Measurements from ENCODE around the gene COQ6. TPM values are rescaled to one million over a fixed set of nuclear protein-coding genes. Genes with fewer than 3 reads are reported as not detected.
"Not testable (repeated sequence)": the region's sequence is repeated elsewhere in the genome, so short reads cannot be mapped to it uniquely, and the experiment has no call there.

COQ6 gene
- total and polyA plus RNA-seq, 8 donors: 17.8 to 38.0 (median 31.2) TPM

GRCh38 chr14:73916324-73916723 is 33.8 kb upstream of the COQ6 start:
- Histone ChIP-seq H3K4me1 (no peaks in the 10 kb centered on the region), H3K4me3 (no peak overlapping the region), H3K27me3 (no peaks in the 10 kb centered on the region), H3K27ac (no peak overlapping the region), H3K36me3 (peaks cover 0 to 95% of the 10 kb centered on the region in 2 donors), H3K9me3 (no peaks in the 10 kb centered on the region)
- ATAC-seq (no peak), DNase-seq (no peak)
- TF ChIP-seq CTCF (IDR thresholded peaks at IDR 0.05): no peak
- intact Hi-C loops (cut with DNase I): no loop called here

- ATAC-seq; H3K9me3 ChIP-seq; H3K4me1 ChIP-seq; H3K27me3 ChIP-seq; intact Hi-C loops (cut with DNase I); H3K27ac ChIP-seq; DNase-seq; H3K4me3 ChIP-seq: not testable (repeated sequence)
- H3K36me3 ChIP-seq: peaks cover 0 to 96% of the 10 kb centered on the region in 2 donors
Observed at GRCh38 chr14:73919457-73919856, 30.6 kb upstream of the COQ6 start.

GRCh38 chr14:73924337-73924736 is 25.8 kb upstream of the COQ6 start:
- intact Hi-C loops (cut with DNase I): no loop called here
- no peak for TF ChIP-seq CTCF (IDR thresholded peaks at IDR 0.05)
- Histone ChIP-seq H3K9me3 (no peaks in the 10 kb centered on the region), H3K36me3 (peaks cover 3 to 98% of the 10 kb centered on the region in 2 donors), H3K4me1 (no peaks in the 10 kb centered on the region), H3K4me3 (no peak overlapping the region), H3K27me3 (no peaks in the 10 kb centered on the region), H3K27ac (no peak overlapping the region)
- ATAC-seq: no peak
- DNase-seq: no peak

- Histone ChIP-seq H3K4me3 (no peak overlapping the region), H3K36me3 (peaks cover 0 to 69% of the 10 kb centered on the region in 2 donors)
Observed at GRCh38 chr14:73935666-73936065, 14.4 kb upstream of the COQ6 start.

GRCh38 chr14:73936548-73936947 is 13.6 kb upstream of the COQ6 start:
- no peak for TF ChIP-seq CTCF (IDR thresholded peaks at IDR 0.05)
- H3K27ac ChIP-seq: no peak overlapping the region
- peaks cover 0 to 62% of the 10 kb centered on the region in 2 donors for H3K36me3 ChIP-seq
- ATAC-seq (no peak), DNase-seq (no peak)
- H3K4me3 ChIP-seq: no peak overlapping the region
- no peaks in the 10 kb centered on the region for H3K27me3 ChIP-seq
- no peaks in the 10 kb centered on the region for H3K4me1 ChIP-seq
- no peaks in the 10 kb centered on the region for H3K9me3 ChIP-seq
- intact Hi-C loops (cut with DNase I): no loop called here

More at GRCh38 chr14:73935666-73936065, 14.4 kb upstream of the COQ6 start:
- H3K9me3 ChIP-seq: no peaks in the 10 kb centered on the region
- TF ChIP-seq CTCF (IDR thresholded peaks at IDR 0.05): no peak
- intact Hi-C loops (cut with DNase I): no loop called here
- no peaks in the 10 kb centered on the region for H3K4me1 ChIP-seq
- no peaks in the 10 kb centered on the region for H3K27me3 ChIP-seq
- DNase-seq (no peak), ATAC-seq (no peak)
- H3K27ac ChIP-seq: no peak overlapping the region

- DNase-seq (no peak), ATAC-seq (no peak)
- H3K27ac ChIP-seq: no peak overlapping the region
- H3K36me3 ChIP-seq: peaks cover 0 to 58% of the 10 kb centered on the region in 2 donors
- H3K4me1 ChIP-seq: peaks cover 0 to under 1% of the 10 kb centered on the region in 2 donors
- H3K27me3 ChIP-seq: no peaks in the 10 kb centered on the region
- no peaks in the 10 kb centered on the region for H3K9me3 ChIP-seq
- no peak overlapping the region for H3K4me3 ChIP-seq
- intact Hi-C loops (cut with DNase I): no loop called here
- no peak for TF ChIP-seq CTCF (IDR thresholded peaks at IDR 0.05)
Observed at GRCh38 chr14:73937012-73937411, 13.1 kb upstream of the COQ6 start.
